GM19452 (cell line): Measurements from ENCODE around the gene NALF2.
A peak's percentile ranks its signal among the peaks of the same experiment; 100 is the strongest.

ENCODE experiments used
- ATAC-seq: cut with Tn5 transposase; IDR thresholded peaks from one replicate; pipeline ENCODE4 v1.9.1; 2021; ENCODE audit not compliant: unreplicated experiment

The NALF2 gene

DNA sequence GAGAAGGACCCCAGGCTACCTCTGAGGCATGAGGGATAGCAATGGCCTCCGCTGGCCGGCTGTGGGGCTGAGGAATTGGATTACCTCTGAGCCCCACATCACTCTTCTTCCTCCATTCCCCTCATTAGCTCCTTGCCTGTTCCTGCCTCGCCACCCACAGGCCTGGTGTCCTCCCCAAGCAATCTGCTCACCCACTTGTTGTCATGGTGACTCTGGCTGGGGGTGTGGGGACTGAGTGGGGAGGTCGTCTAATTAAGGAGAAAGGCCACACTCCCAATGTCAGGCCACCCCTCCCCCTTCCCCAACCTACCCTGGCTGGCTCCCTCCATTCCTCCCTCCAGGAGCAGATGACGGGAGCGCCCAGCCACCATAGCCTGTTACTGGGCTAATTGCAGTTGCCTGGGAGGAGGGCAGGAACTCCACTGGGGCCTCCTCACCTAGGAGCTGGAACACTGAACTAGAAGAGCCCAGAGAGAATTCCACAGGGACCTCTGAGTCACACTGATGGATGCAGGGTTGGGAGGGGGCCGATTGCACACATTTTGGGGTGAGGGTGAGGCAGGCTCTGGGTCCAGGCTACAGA is 20.7 kb downstream of the NALF2 start:
- ATAC-seq: no peak

DNA sequence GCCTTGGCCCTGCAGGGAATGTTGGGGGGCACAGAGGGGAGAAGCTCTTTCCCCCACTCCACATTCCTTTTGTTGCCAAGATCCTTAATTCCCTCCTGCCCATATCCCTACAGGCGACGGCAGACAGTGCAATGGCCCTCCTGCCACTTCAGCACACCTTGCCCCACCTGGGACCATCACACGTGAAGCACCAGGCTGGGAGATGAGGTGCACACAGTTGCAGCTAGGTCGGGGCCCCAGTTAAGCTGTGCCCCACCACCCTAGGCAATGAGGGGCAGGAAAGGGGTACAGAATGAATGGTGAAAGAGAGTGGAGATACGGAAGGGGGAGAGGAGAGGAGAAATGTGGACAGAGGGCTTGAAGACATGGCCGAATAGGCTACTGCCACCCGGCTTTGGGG is 26.2 kb downstream of the NALF2 start:
- ATAC-seq: no peak

DNA sequence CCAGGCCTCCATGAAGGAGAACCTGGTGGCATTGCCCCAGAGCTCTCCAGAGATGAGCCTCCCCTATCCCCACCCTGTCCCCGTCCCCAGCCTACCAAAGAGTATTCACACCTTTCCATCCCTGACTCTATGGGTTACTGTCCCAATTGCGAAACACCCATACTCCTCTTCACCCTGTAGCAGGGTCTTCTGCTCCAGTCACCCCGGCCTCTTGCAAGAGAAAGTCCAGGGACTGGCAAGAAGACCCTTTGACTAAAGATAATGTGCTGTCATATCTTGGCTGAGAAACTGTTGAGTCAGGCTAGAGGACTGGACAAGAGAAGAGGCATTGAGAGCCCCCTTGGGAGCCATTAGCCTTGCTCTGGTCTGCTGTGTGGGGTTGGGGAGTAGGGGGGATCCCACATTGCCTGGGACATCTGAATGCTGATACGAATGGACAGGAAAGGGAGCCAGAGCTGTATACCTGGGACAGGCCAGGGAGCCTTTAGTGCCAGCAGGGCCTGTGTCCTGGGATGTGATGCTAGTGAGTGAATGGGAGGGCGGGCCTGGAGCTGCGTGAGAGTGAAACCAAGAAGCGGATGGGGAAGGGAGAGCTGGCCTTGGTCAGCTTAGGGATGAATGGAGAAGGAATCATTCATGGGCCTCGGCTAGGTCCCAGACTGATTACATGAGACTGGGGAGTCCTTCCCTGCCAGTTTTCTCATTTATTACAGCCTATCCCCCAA is 27.1 kb downstream of the NALF2 start:
- ATAC-seq: no peak

DNA sequence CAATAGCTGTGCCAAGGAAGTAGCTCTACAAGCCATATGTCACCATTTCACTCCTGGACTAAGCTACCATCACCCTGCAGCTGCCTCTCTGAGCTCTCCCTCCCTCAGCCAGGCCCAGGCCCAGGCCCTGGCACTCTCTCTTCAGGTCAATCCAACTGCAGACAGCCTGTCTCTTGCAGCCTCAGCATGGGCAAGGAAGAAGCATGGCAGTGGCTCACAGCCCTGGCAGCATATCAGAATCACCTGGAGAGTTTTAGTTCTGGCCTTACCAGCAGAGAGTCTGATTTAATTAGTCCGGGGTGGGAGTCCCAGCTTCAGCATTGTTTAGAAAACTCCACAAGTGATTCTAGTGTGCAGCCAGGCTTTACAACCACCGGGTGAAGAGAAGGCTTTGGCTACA is 31.5 kb downstream of the NALF2 start:
- ATAC-seq: no peak

DNA sequence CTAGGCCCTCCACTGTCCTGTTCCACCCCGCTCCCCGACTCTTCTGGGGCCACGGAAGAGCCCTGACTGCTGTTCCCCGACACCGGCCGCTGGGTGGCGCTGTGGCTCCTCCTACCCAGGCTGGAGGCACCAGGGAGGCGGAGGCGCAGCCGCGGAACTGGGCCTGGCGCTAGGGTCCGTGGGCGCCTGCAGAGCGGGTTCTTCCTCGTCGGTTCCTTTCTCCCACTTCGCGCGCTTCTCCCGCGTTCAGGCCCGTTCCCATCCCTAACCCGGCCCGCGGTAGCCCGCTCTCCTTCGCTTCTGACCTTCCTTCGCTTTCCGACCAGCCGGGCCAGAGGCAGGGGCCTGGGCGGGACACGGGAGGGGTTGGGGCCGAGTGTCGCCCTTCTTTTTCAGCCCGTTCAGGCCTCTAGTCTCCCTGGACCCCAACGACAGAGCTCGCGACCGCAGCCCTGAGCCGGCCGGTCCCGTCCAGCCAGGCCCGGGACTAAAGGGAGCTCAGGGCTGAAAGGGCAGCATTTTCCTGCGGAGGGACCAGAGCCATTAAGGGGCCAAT is 34.3 kb downstream of the NALF2 start:
- no peak for ATAC-seq

DNA sequence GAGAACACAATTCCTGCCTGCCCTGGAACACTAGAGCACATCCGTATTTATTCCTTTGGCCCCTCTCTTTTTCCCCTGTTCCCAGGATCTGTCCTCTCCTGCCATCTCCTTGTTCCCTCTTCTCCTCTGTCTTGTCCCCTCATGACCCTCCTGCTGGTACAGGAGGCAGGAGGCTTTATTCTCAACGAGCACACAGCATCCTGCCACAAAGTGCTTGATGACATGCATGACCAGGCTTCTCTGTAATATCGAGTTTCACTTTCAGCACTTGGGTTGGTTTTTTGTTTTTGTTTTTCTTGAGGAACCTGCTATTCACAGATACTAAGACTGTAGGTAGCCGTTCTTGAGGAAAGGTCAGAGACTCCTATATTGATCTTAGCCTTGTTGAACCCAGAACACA is 35.3 kb downstream of the NALF2 start:
- peak; percentile 56 for ATAC-seq

DNA sequence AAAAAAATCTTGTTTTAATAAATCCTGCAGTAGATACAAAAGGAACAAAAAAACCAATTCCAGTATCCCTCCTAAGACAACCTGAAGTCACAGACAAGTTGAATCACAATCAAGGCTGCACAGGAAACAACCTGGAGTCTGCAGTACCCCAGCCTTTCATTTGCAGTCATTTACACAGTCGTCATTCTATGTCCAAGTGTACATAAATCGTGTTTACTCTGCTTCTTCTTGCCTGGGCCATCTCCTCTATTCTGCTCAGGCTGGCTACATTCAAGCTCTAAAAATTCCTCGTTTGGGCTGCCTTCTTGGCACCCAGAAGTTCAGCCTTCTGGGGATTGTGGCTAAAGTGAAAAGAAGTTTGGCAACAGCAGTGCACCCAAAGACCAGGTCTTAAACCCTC is 37.8 kb downstream of the NALF2 start:
- no peak for ATAC-seq

DNA sequence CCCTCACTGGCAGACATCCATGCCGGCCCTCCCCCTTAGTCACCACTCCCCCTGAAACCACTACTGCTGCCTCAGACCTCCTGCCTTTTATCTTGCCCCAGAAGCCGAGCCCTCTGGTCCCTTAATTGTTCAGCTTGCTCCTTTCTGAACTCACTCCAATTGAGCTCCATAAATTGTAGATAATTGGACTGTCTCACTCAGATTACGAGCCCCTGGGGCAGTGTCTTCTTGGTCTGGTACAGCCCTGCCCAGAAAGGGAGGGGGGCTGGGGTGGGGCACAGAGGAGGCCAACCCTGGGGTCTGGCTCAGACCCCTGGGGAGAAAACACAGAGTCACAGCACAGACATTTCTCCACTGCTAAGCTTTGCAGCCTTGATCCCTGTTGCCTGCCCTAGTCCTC is 39.4 kb downstream of the NALF2 start:
- no peak for ATAC-seq

DNA sequence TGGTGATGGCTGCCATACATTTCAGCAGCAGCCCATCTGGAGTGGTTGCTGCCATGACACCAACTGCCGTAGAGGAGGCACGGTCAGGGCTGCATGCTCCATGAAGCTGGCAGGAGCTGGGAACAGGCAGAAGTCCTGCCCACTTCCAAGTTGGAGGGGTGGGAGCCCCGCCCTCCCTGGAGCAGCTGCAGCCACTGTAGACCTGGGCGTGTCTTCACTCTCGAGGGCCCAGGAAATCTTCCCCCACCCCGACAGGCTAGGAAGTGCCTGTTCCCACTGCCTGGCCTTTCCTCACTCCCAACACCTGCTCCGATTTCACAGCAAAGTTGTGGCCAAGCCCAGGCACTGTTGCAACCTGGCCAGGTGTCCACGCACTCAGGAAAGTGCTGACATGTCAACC is 42.3 kb downstream of the NALF2 start:
- no peak for ATAC-seq

DNA sequence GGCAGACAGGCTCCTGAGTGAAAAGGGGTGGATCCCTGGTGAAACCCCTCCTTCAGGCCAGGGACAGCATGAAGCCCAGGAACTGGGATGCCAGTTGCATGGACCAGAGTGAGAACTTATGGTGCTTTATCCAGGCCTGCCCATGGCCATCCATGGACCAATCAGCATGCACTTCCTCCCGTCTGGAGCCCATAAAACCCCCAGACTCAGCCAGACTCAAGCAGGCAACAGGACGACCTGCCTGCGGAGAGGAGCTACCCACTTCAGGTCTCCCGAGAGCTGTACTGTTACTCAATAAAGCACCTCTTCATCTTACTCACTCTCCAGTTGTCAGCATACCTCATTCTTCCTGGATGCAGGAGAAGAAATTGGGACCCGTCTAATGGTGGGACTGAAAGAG is 42.9 kb downstream of the NALF2 start:
- ATAC-seq: no peak

DNA sequence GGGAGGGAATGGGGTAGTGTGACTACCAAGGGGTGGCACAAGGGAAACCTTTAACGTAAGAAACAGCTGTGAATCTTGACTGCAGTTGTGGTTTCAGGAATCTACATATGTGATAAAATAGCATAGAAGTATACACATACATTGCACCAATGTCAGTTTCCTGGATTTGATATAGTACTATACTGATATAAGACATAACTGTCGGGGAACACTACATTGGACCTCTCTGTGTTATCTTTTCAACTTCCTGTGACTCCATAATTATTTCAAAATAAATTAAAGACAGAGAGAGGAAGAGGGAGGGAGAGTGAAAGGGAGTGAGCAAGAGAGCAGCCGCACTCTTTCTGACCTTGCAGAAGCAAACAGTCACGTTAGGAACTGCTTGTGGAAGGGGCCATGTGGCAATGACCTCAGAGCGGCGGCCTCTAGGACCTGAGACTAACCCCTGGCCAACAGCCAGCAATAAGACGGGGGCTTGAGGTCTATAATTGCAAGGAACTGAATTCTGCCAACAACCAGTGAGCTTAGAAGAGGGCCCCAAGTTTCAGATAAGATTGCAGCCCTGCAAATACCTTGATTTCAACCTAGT is 47.4 kb downstream of the NALF2 start:
- ATAC-seq: no peak

DNA sequence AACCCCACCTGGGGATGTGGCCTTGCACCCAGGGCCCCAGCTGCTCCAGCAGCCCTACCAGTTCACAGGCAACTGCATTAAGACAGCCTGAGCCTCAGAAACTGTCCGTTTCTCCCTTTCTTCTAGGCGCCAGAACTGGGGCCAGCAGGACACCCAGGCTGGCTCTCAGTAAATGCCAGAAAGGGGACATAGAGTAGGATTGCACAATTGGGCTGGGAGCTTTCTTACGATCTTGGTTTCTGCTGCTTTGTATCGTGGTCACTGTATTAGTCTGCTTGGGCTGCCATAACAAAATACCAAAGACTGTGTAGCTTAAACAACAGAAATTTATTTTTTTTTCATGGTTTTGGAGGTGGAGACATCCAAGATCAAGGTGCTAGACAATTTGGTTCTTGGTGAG is 48.4 kb downstream of the NALF2 start:
- ATAC-seq: no peak
